Keratinocyte (primary cell): ENCODE results near the gene DYNC1I1. TPM values are rescaled to one million over a fixed set of nuclear protein-coding genes. Genes with fewer than 3 reads are reported as not detected.

Experiments
- DNase-seq: peaks from one replicate; pipeline ENCODE4 v3.0.0-alpha.2; 2011; ENCODE audit warnings: low read depth, missing footprints, low spot score
- FAIRE-seq: peaks from 2 replicates; lab custom pipeline; 2011; peaks lifted over from hg19 to GRCh38; lab: Jason Lieb, UNC
- H2AFZ ChIP-seq: 2 replicates; pipeline ENCODE4 v1.6.0; 2012; ENCODE audit warnings: low read length, control low read depth, inconsistent platforms; ENCODE audit not compliant: control insufficient read depth
- H3K27ac ChIP-seq: 2 replicates; pipeline ENCODE4 v1.5.1; 2011; ENCODE audit warnings: low read length; ENCODE audit not compliant: control insufficient read depth, insufficient read depth
- H3K27me3 ChIP-seq: 3 replicates; pipeline ENCODE4 v1.6.0; 2011; ENCODE audit warnings: low read length; ENCODE audit not compliant: control insufficient read depth, insufficient read depth; ENCODE audit errors: extremely low read depth
- H3K36me3 ChIP-seq, 2 experiments: 2 replicates in 1 of 2; 3 replicates in 1 of 2; pipeline ENCODE4 v1.5.1; 2011; ENCODE audit warnings: low read length in 2 of 2, mild to moderate bottlenecking in 1 of 2; ENCODE audit not compliant: control insufficient read depth in 2 of 2, insufficient read depth in 2 of 2; ENCODE audit errors: extremely low read depth in 1 of 2
- H3K4me1 ChIP-seq: 3 replicates; pipeline ENCODE4 v1.5.1; 2011; ENCODE audit warnings: low read length; ENCODE audit not compliant: control insufficient read depth, insufficient read depth; ENCODE audit errors: extremely low read depth
- H3K4me2 ChIP-seq: 3 replicates; pipeline ENCODE4 v1.6.0; 2011; ENCODE audit warnings: low read depth, low read length; ENCODE audit not compliant: control insufficient read depth, insufficient read depth; ENCODE audit errors: extremely low read depth
- H3K4me3 ChIP-seq, 3 experiments: fragments of 200-600 bp in 1 of 3; sonication (generic) in 1 of 3; 2 replicates in 2 of 3; 3 replicates in 1 of 3; pipeline ENCODE4 v1.5.1; 2011 to 2016; ENCODE audit warnings: low read length in 3 of 3, mild to moderate bottlenecking in 3 of 3, control low read depth in 2 of 3, inconsistent platforms in 1 of 3, low read depth in 1 of 3, mixed read lengths in 1 of 3, mixed run types in 1 of 3, moderate library complexity in 1 of 3; ENCODE audit not compliant: control insufficient read depth in 2 of 3, insufficient read depth in 2 of 3; ENCODE audit errors: extremely low read depth in 1 of 3
- H3K79me2 ChIP-seq: 2 replicates; pipeline ENCODE4 v1.6.0; 2012; ENCODE audit warnings: low read length; ENCODE audit not compliant: control insufficient read depth, insufficient read depth
- H3K9ac ChIP-seq: 3 replicates; pipeline ENCODE4 v1.6.0; 2011; ENCODE audit warnings: low read length; ENCODE audit not compliant: control insufficient read depth, insufficient read depth; ENCODE audit errors: extremely low read depth
- H3K9me1 ChIP-seq: 3 replicates; pipeline ENCODE4 v1.6.0; 2011; ENCODE audit warnings: low read length; ENCODE audit not compliant: control insufficient read depth, insufficient read depth; ENCODE audit errors: extremely low read depth
- H3K9me3 ChIP-seq: 2 replicates; pipeline ENCODE4 v1.5.1; 2012; ENCODE audit warnings: low read depth, low read length; ENCODE audit not compliant: control insufficient read depth
- H4K20me1 ChIP-seq: 3 replicates; pipeline ENCODE4 v1.6.0; 2011; ENCODE audit warnings: low read length; ENCODE audit not compliant: control insufficient read depth, insufficient read depth; ENCODE audit errors: extremely low read depth
- CTCF ChIP-seq, 3 experiments: IDR thresholded peaks in 1 of 3; conservative IDR thresholded peaks in 1 of 3; optimal IDR thresholded peaks in 1 of 3; 2 replicates in 2 of 3; 3 replicates in 1 of 3; pipeline versions ENCODE3 to v1.5.1; 2011; ENCODE audit warnings: low read length in 3 of 3, mild to moderate bottlenecking in 3 of 3, moderate library complexity in 2 of 3, control low read depth in 1 of 3, inconsistent platforms in 1 of 3; ENCODE audit not compliant: insufficient read depth in 2 of 3; ENCODE audit errors: extremely low read depth in 1 of 3
- EZH2 ChIP-seq: IDR thresholded peaks from one replicate; pipeline ENCODE4 v1.6.1; 2012; ENCODE audit warnings: inconsistent platforms, mild to moderate bottlenecking, low read length, moderate library complexity
- dilution Hi-C: fragments of 300-500 bp; cut with MboI; formaldehyde crosslinking; loops from one replicate; pipeline ENCODE4 v1.7.0; 2020; ENCODE audit warnings: low sequenced_read_pairs; ENCODE audit not compliant: extremely low pct_ligation_motif_present
- polyA plus RNA-seq, 5 experiments: library from polyadenylated mRNA; depleted of rRNA in 3 of 5; stranded (reverse) in 3 of 5; stranded (forward) in 1 of 5; unstranded in 1 of 5; fragments of >200 nt; gene quantifications; 1 replicate in 1 of 5; 2 replicates in 3 of 5; 3 replicates in 1 of 5; pipeline versions ENCODE4 v1.2.1 to v1.2.3, GENCODE V29; 2011 to 2012; ENCODE audit warnings: missing spikeins in 2 of 5, low read depth in 1 of 5, low replicate concordance in 1 of 5

DYNC1I1 gene
- polyA plus RNA-seq, 1 donor (not counting 4 experiments of a cell fraction or from before 2014, with no cell fraction given), result 0.10 TPM

- DNase-seq, result no peak
- dilution Hi-C loops, result loop anchor here (25.0 kb wide), 1 partner anchor 1115 kb away; no protein-coding TSS in a partner anchor
- H3K9ac ChIP-seq, result no peak overlapping the region
- H2AFZ ChIP-seq, result no peak overlapping the region
- H3K36me3 ChIP-seq, result no peaks in the 10 kb centered on the region
- TF ChIP-seq CTCF (optimal IDR thresholded peaks at IDR 0.05 in 1 of 3, IDR thresholded peaks at IDR 0.05 in 1 of 3, conservative IDR thresholded peaks at IDR 0.05 in 1 of 3; ENCODE audit: extremely low read depth in 1 of 3, insufficient read depth in 2 of 3, low read length in 3 of 3) (no peak), EZH2 (no peak)
- H3K4me2 ChIP-seq, result no peak overlapping the region
- H3K4me1 ChIP-seq, result no peaks in the 10 kb centered on the region
- H4K20me1 ChIP-seq, result no peaks in the 10 kb centered on the region
- FAIRE-seq, result no peak
- no peaks in the 10 kb centered on the region for H3K9me3 ChIP-seq
- H3K27ac ChIP-seq, result no peak overlapping the region
- no peak overlapping the region for H3K4me3 ChIP-seq
- no peaks in the 10 kb centered on the region for H3K27me3 ChIP-seq
- H3K9me1 ChIP-seq, result no peaks in the 10 kb centered on the region
- no peaks in the 10 kb centered on the region for H3K79me2 ChIP-seq
Measured at GRCh38 chr7:95922191-95922590, 149.8 kb downstream of the DYNC1I1 start.

- Histone ChIP-seq H3K4me1 (no peaks in the 10 kb centered on the region), H3K9ac (no peak overlapping the region), H4K20me1 (no peaks in the 10 kb centered on the region), H3K27me3 (no peaks in the 10 kb centered on the region), H3K27ac (no peak overlapping the region), H3K9me3 (no peaks in the 10 kb centered on the region), H3K4me3 (no peak overlapping the region), H3K79me2 (no peaks in the 10 kb centered on the region), H2AFZ (no peak overlapping the region), H3K4me2 (no peak overlapping the region), H3K36me3 (no peaks in the 10 kb centered on the region), H3K9me1 (no peaks in the 10 kb centered on the region)
- dilution Hi-C loops, result no loop called here
- FAIRE-seq (no peak), DNase-seq (no peak)
- TF ChIP-seq EZH2 (no peak), CTCF (optimal IDR thresholded peaks at IDR 0.05 in 1 of 3, IDR thresholded peaks at IDR 0.05 in 1 of 3, conservative IDR thresholded peaks at IDR 0.05 in 1 of 3; ENCODE audit: extremely low read depth in 1 of 3, insufficient read depth in 2 of 3, low read length in 3 of 3) (no peak)
Measured at GRCh38 chr7:95925236-95925635, 152.9 kb downstream of the DYNC1I1 start.
